GM12878 (cell line): ENCODE results near the gene SAPCD2. TPM values are rescaled to one million over a fixed set of nuclear protein-coding genes. Genes with fewer than 3 reads are reported as not detected.
A peak's percentile ranks its signal among the peaks of the same experiment; 100 is the strongest.

Source experiments
- ATAC-seq: fragments of 200-7000 bp; cut with Tn5 transposase; 3 replicates; pipeline ENCODE4 v1.9.1; 2020; ENCODE audit warnings: mild to moderate bottlenecking, moderate library complexity
- BruUV-seq: library from RNA; stranded (reverse); fragments of 400-500 nt; replicated peaks from 2 replicates; lab custom pipeline; 2021; lab: Mats Ljungman, UMichigan
- CTCF ChIA-PET: fragments of 300-600 bp; sonication (Branson Sonifier 250); formaldehyde crosslinking; extraction: SDS; loops from one replicate; lab custom pipeline; 2021; ENCODE audit warnings: inconsistent platforms; lab: Yijun Ruan, JAX
- POLR2A ChIA-PET: fragments of 350-600 bp; formaldehyde crosslinking; extraction: SDS; loops from one replicate; lab custom pipeline; 2021; ENCODE audit warnings: inconsistent platforms; lab: Charles Lee
- RAD21 ChIA-PET: fragments of 300-600 bp; sonication (Branson Sonifier 250); formaldehyde crosslinking; loops from one replicate; lab custom pipeline; 2023; ENCODE audit warnings: antibody characterized with exemption; ENCODE audit not compliant: unreplicated experiment; lab: Charles Lee
- SMC1A ChIA-PET: fragments of 300-600 bp; sonication (Branson Sonifier 250); formaldehyde crosslinking; loops from one replicate; lab custom pipeline; 2023; ENCODE audit not compliant: unreplicated experiment, uncharacterized antibody; lab: Charles Lee
- DNase-seq: peaks from one replicate; pipeline ENCODE4 v3.0.0-alpha.2; 2011; ENCODE audit warnings: low read depth, low spot score
- FAIRE-seq: peaks from 3 replicates; lab custom pipeline; 2011; peaks lifted over from hg19 to GRCh38; lab: Jason Lieb, UNC
- H2AFZ ChIP-seq: 2 replicates; pipeline ENCODE4 v1.6.0; 2011; ENCODE audit warnings: low read depth, low read length, control low read depth; ENCODE audit not compliant: control insufficient read depth
- H3K27ac ChIP-seq: 2 replicates; pipeline ENCODE4 v1.5.1; 2011; ENCODE audit warnings: control low read depth; ENCODE audit not compliant: control insufficient read depth, insufficient read depth
- H3K27me3 ChIP-seq, 2 experiments: replicated peaks in 1 of 2; 2 replicates each; pipeline versions ENCODE4 v1.6.0 to v1.6.1; 2011; ENCODE audit warnings: low read length in 1 of 2; ENCODE audit not compliant: control insufficient read depth in 2 of 2, insufficient read depth in 2 of 2
- H3K36me3 ChIP-seq, 2 experiments: 2 replicates each; pipeline ENCODE4 v1.5.1; 2011; ENCODE audit warnings: low read length in 1 of 2; ENCODE audit not compliant: control insufficient read depth in 2 of 2, insufficient read depth in 2 of 2
- H3K4me1 ChIP-seq: 2 replicates; pipeline ENCODE4 v1.6.1; 2011; ENCODE audit warnings: mild to moderate bottlenecking, low read length, moderate library complexity, mixed read lengths; ENCODE audit not compliant: control insufficient read depth, insufficient read depth
- H3K4me2 ChIP-seq: 2 replicates; pipeline ENCODE4 v1.6.0; 2011; ENCODE audit warnings: control low read depth; ENCODE audit not compliant: control insufficient read depth, insufficient read depth
- H3K4me3 ChIP-seq: fragments of 200-600 bp; sonication (generic); 2 replicates; pipeline ENCODE4 v1.5.1; 2016
- H3K79me2 ChIP-seq: 2 replicates; pipeline ENCODE4 v1.6.0; 2011; ENCODE audit warnings: low read length; ENCODE audit not compliant: control insufficient read depth, insufficient read depth
- H3K9ac ChIP-seq: 2 replicates; pipeline ENCODE4 v1.8.0; 2011; ENCODE audit warnings: low read length, control low read depth, mixed read lengths; ENCODE audit not compliant: control insufficient read depth, insufficient read depth
- H3K9me3 ChIP-seq: replicated peaks from 3 replicates; pipeline ENCODE4 v1.5.1; 2011; ENCODE audit warnings: mild to moderate bottlenecking, low read length; ENCODE audit not compliant: control insufficient read depth, insufficient read depth
- H4K20me1 ChIP-seq: 2 replicates; pipeline ENCODE4 v1.6.0; 2011; ENCODE audit not compliant: control insufficient read depth, insufficient read depth
- PAX5 ChIP-seq: IDR thresholded peaks from 2 replicates; pipeline ENCODE4 v1.6.1; 2011; ENCODE audit warnings: low read depth, low read length, borderline replicate concordance
- SMARCA5 ChIP-seq: fragments of 450-650 bp; IDR thresholded peaks from 2 replicates; pipeline ENCODE4 v1.6.1; 2017; ENCODE audit warnings: mild to moderate bottlenecking
- WGBS: methylation state at CpG from one replicate; pipeline ENCODE4 v1.1.6; 2016; ENCODE audit warnings: low lambda C conversion rate; ENCODE audit not compliant: insufficient replicate concordance, insufficient coverage; ENCODE audit errors: missing lambda C conversion rate; 5-methylcytosine and 5-hydroxymethylcytosine counted together
- in situ Hi-C: fragments of 300-500 bp; cut with MboI; formaldehyde crosslinking; loops from 9 replicates; pipeline ENCODE4 v1.14.3; 2018; ENCODE audit warnings: mixed read lengths
- intact Hi-C: fragments of 100-400 bp; cut with micrococcal nuclease; formaldehyde crosslinking; loops from one replicate; pipeline ENCODE4 v1.14.2; 2022; ENCODE audit not compliant: unreplicated experiment
- polyA plus RNA-seq, 11 experiments: library from polyadenylated mRNA; depleted of rRNA in 4 of 11; unstranded in 6 of 11; stranded (reverse) in 5 of 11; fragments of >200 nt; fragmentation: Nextera tagmentation in 4 of 11; fragmentation: Illumina TruSeq in 1 of 11; extraction: Ambion mirVana in 4 of 11; extraction: Trizol in 1 of 11; gene quantifications; 1 replicate in 1 of 11; 2 replicates in 10 of 11; pipeline versions ENCODE4 v1.2.1 to v1.2.3, GENCODE V29; 2011 to 2016; ENCODE audit warnings: inconsistent platforms in 2 of 11, missing spikeins in 2 of 11, low read depth in 1 of 11
- total RNA-seq, 4 experiments: library from RNA; depleted of rRNA in 3 of 4; stranded (reverse); fragments of >200 nt in 3 of 4; fragmentation: Illumina TruSeq in 1 of 4; extraction: Trizol in 1 of 4; gene quantifications; 2 replicates each; pipeline versions ENCODE4 v1.2.1 to v1.2.3, GENCODE V29; 2013 to 2021
- TF ChIP-seq, protein P1 (sequence below): fragments of 450-650 bp; IDR thresholded peaks from 2 replicates; pipeline ENCODE4 v1.6.1; 2016; ENCODE audit warnings: mild to moderate bottlenecking

Gene SAPCD2
- total and polyA plus RNA-seq, 10 of the 15 experiments (the other 5 are each of a cell fraction or from before 2014, with no cell fraction given) = 1.6 to 35.2 (median 7.2) TPM

DNA sequence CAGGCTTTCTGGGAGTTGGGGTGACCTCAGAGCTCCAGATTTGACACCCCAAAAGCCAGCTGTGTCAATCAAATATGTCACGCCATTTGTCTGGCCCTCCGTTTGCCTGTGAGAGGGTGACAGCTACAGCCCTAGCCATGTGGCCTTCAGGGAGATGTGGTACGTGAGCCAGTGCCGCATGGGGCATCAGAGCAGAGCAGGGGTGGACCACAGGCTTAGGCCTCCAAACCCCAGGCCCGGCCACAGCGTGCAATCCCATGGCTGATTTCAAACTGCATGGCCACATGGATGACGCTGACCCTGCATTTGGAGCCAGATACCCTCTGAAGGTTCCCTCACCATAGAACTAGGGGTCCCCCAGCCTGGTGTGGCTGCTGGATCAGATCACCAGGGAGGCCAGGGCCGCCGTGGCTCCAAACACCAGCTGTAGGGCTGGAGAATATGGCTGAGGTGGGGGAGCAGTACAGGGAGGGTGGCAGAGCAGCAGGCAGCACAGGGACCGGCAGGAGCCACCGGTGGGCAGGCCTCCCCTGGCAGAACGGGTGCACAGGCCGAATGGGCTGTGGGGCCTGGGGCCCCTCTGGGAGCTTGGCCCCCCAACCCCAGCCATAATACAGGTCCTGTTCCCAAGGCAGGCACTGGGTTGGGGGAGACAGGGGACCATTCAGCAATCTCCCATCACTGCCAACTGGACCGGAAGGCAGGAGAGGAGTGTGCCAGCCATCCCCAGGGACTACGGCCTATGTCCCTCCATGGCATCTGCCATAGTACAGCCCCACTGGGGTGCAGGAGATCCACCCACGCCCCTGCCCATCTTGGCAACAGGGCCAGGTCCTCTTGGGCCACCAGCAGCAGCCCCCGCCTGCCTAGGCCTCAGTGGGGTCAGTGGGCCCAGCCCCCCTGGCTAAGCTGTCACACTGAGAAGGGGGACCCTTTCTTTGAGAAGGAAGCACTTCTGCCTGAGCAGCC, 1.5 kb downstream of the SAPCD2 start:
- ChIA-PET POLR2A (interaction anchor here (0.6 to 3.5 kb wide), 12 partner anchors 8 to 154 kb away, joined by 3 to 22 read pairs (median 4); partner anchors contain the start of genes MAN1B1 and UAP1L1), SMC1A (interaction anchor here (0.8 to 7.2 kb wide), 11 partner anchors 8 to 169 kb away, joined by 3 to 30 read pairs (median 8); partner anchors contain the start of genes MAN1B1 and NPDC1), CTCF (interaction anchor here (0.8 to 7.9 kb wide), 33 partner anchors 8 to 282 kb away, joined by 3 to 81 read pairs (median 7); partner anchors contain the start of genes CYSRT1, FBXW5, FUT7 and MAN1B1), RAD21 (interaction anchor here (0.6 to 5.0 kb wide), 19 partner anchors 8 to 168 kb away, joined by 3 to 25 read pairs (median 9); partner anchors contain the start of genes CYSRT1, MAN1B1, NPDC1 and RNF224)
- no peaks in the 10 kb centered on the region for H3K27me3 ChIP-seq
- no TSS peak for BruUV-seq
- no peak overlapping the region for H3K27ac ChIP-seq
- H3K4me1 ChIP-seq = peaks cover 25% of the 10 kb centered on the region
- FAIRE-seq (no peak), ATAC-seq (no peak), DNase-seq (no peak)
- no peak overlapping the region for H2AFZ ChIP-seq
- peaks cover 7% of the 10 kb centered on the region for H3K79me2 ChIP-seq
- intact Hi-C loops (loop anchor here (5.0 kb wide), 1 partner anchor 48 kb away; no protein-coding TSS in a partner anchor), in situ Hi-C loops (no loop called here)
- peak overlapping the region; percentile 90 for H3K4me2 ChIP-seq
- no peaks in the 10 kb centered on the region for H3K9me3 ChIP-seq
- H4K20me1 ChIP-seq = no peaks in the 10 kb centered on the region
- 48% methylated on average over 17 of the region's 17 CpGs for WGBS
- H3K36me3 ChIP-seq = no peaks in the 10 kb centered on the region; a peak in 2 of 4 replicates
- peak overlapping the region; percentile 56 for H3K9ac ChIP-seq
- peak overlapping the region; percentile 80 for H3K4me3 ChIP-seq
- TF ChIP-seq SMARCA5 (no peak), PAX5 (no peak)
- TF ChIP-seq, protein P1, sequence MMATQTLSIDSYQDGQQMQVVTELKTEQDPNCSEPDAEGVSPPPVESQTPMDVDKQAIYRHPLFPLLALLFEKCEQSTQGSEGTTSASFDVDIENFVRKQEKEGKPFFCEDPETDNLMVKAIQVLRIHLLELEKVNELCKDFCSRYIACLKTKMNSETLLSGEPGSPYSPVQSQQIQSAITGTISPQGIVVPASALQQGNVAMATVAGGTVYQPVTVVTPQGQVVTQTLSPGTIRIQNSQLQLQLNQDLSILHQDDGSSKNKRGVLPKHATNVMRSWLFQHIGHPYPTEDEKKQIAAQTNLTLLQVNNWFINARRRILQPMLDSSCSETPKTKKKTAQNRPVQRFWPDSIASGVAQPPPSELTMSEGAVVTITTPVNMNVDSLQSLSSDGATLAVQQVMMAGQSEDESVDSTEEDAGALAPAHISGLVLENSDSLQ = peak; percentile 85
